Kidney (tissue), 14 donors: ENCODE measurements around the gene ECM1. TPM values are rescaled to one million over a fixed set of nuclear protein-coding genes. Genes with fewer than 3 reads are reported as not detected.
A peak's percentile ranks its signal among the peaks of the same experiment; 100 is the strongest.

ENCODE experiments used
- DNase-seq, 5 donors: peaks; one replicate each; pipeline ENCODE4 v3.0.0-alpha.2; 2013 to 2020
- FAIRE-seq: peaks from 2 replicates; lab custom pipeline; 2012; peaks lifted over from hg19 to GRCh38; lab: Jason Lieb, UNC
- H3K27ac ChIP-seq, 2 donors: one replicate each; pipeline ENCODE4 v1.7.0; 2013; ENCODE audit warnings: low read depth in 2 of 2, low read length in 2 of 2, inconsistent platforms in 1 of 2
- H3K27me3 ChIP-seq: one replicate; pipeline ENCODE4 v1.7.1; 2013; ENCODE audit warnings: low read length, inconsistent platforms; ENCODE audit not compliant: control insufficient read depth, insufficient read depth
- H3K36me3 ChIP-seq, 3 donors: one replicate each; pipeline versions ENCODE4 v1.7.0 to v1.7.1; 2013; ENCODE audit warnings: low read length in 3 of 3, control low read depth in 1 of 3, inconsistent platforms in 1 of 3; ENCODE audit not compliant: insufficient read depth in 3 of 3, control insufficient read depth in 2 of 3
- H3K4me1 ChIP-seq, 3 donors: one replicate each; pipeline versions ENCODE4 v1.7.0 to v1.7.1; 2013; ENCODE audit warnings: low read length in 3 of 3, inconsistent platforms in 1 of 3, low read depth in 1 of 3; ENCODE audit not compliant: control insufficient read depth in 2 of 3, insufficient read depth in 2 of 3
- H3K4me3 ChIP-seq, 3 donors: one replicate each; pipeline versions ENCODE4 v1.7.0 to v1.8.1; 2013; ENCODE audit warnings: low read length in 3 of 3, control low read depth in 1 of 3, inconsistent platforms in 1 of 3
- H3K9ac ChIP-seq, 3 donors: one replicate each; pipeline versions ENCODE4 v1.7.0 to v1.7.1; 2013; ENCODE audit warnings: low read length in 3 of 3, control low read depth in 1 of 3, inconsistent platforms in 1 of 3
- H3K9me3 ChIP-seq, 3 donors: one replicate each; pipeline versions ENCODE4 v1.7.0 to v1.7.1; 2013; ENCODE audit warnings: low read length in 3 of 3, control low read depth in 1 of 3, inconsistent platforms in 1 of 3; ENCODE audit not compliant: control insufficient read depth in 2 of 3, insufficient read depth in 1 of 3
- intact Hi-C: fragments of 100-400 bp; cut with DNase I; formaldehyde crosslinking; loops from one replicate; pipeline ENCODE4 v1.11.1; 2022
- polyA plus RNA-seq: library from polyadenylated mRNA; stranded (reverse); fragments of 350-450 nt; fragmentation: Illumina TruSeq; extraction: RNeasy Lipid Tissue Mini Kit (QIAGEN cat#74804); gene quantifications from one replicate; pipeline ENCODE4 v1.2.3, GENCODE V29; 2014; ENCODE audit warnings: low read depth, low replicate concordance; ENCODE audit not compliant: insufficient read depth
- total RNA-seq: library from RNA; stranded (reverse); fragmentation: NEBNext Ultra II Directional; extraction: Animal tissue kit (Norgen Biotek cat#: 25700); gene quantifications from one replicate; pipeline ENCODE4 v1.2.1, GENCODE V29; 2021
- TF ChIP-seq, protein P1 (sequence below): IDR thresholded peaks from 3 replicates; pipeline ENCODE4 v1.5.1; 2012; ENCODE audit warnings: mild to moderate bottlenecking, moderate library complexity, borderline replicate concordance; ENCODE audit not compliant: insufficient read depth; ENCODE audit errors: extremely low read depth
- donor health status: control.
- donor health status: control.
- donor health status: control.
- donor health status: control.
- donor health status: control.
- donor health status: DM: yes; HTN: yes; CAD: no.
- donor health status: Normal renal cell carcinoma (clear cell type).

ECM1 gene
- total and polyA plus RNA-seq, 2 donors from 2014 or later, result 9.2 to 36.4 TPM

DNA sequence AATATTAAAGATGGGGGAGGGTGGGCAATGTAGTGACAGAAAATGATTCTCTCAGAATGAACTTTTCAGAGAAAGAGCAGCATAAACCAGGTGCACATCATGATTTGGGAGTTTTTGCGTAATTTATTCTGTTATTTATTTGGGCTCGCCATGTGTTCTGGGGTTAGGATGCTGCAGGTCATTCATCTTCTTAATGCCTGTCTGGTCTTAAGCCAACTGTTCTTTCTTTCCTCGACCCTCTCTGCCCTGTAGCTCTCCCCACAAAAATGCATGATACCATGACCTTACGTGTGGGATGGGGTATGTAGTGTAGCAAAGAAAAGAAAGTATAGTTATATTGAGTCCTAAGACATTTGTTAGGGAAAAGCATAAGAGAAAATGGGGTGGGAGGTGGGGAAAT, 33.0 kb upstream of the ECM1 start:
- Histone ChIP-seq H3K36me3 (peaks cover 4 to 29% (median 27%) of the 10 kb centered on the region in 3 donors), H3K9me3 (no peaks in the 10 kb centered on the region), H3K27ac (no peak overlapping the region), H3K27me3 (no peaks in the 10 kb centered on the region), H3K4me3 (no peak overlapping the region), H3K9ac (no peak overlapping the region), H3K4me1 (no peaks in the 10 kb centered on the region)
- TF ChIP-seq, protein P1, sequence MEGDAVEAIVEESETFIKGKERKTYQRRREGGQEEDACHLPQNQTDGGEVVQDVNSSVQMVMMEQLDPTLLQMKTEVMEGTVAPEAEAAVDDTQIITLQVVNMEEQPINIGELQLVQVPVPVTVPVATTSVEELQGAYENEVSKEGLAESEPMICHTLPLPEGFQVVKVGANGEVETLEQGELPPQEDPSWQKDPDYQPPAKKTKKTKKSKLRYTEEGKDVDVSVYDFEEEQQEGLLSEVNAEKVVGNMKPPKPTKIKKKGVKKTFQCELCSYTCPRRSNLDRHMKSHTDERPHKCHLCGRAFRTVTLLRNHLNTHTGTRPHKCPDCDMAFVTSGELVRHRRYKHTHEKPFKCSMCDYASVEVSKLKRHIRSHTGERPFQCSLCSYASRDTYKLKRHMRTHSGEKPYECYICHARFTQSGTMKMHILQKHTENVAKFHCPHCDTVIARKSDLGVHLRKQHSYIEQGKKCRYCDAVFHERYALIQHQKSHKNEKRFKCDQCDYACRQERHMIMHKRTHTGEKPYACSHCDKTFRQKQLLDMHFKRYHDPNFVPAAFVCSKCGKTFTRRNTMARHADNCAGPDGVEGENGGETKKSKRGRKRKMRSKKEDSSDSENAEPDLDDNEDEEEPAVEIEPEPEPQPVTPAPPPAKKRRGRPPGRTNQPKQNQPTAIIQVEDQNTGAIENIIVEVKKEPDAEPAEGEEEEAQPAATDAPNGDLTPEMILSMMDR, result no peak
- FAIRE-seq, result no peak
- intact Hi-C loops, result no loop called here
- peak in 1 of 5 donors; percentile 19 for DNase-seq

DNA sequence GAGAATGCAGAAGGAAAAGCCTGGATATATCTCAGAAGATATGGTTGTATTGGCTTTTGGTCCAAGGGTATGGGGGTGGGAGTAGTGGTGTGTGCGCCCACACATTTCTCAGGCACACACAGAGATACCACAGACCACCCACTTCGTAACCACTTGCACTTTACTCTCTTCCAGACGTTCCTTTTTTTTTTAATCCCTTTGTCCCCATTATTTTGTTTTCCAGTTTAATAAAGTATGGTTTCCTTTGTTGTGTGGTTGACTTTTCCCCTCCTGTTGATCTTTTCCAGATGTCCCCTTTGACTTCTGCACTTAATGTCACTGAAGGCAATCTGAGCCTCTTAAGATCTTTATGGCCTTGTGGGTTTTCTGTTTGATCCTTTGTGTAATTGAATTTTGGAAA, 31.2 kb upstream of the ECM1 start:
- TF ChIP-seq, protein P1, result no peak
- Histone ChIP-seq H3K27ac (no peak overlapping the region), H3K36me3 (peaks cover 0 to 15% (median 14%) of the 10 kb centered on the region in 3 donors), H3K4me3 (no peak overlapping the region), H3K4me1 (no peaks in the 10 kb centered on the region), H3K27me3 (no peaks in the 10 kb centered on the region), H3K9me3 (no peaks in the 10 kb centered on the region), H3K9ac (no peak overlapping the region)
- FAIRE-seq, result no peak
- intact Hi-C loops, result no loop called here
- DNase-seq, result peak in 2 of 5 donors; percentile 41 to 49

DNA sequence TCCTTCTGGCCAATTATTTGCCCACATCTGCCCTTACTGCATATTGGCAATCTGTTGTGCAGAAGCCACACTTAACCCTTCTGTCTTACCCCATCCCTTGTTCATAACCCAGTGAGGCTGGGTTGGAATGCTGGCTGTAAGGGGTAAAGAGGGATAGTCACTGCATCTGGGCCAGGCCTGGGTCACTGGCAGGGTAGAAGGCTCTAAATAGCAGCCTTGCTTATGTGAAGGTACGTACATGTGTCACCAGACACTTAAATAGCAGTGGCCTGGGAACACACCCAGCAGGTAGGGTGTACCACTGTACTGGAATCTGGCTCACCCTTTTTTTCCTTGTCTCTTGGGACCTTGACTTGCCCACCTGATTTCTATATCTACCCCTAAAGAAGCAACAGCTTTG, 30.6 kb upstream of the ECM1 start:
- intact Hi-C loops, result no loop called here
- Histone ChIP-seq H3K27ac (no peak overlapping the region), H3K9me3 (no peaks in the 10 kb centered on the region), H3K27me3 (no peaks in the 10 kb centered on the region), H3K4me1 (no peaks in the 10 kb centered on the region), H3K4me3 (no peak overlapping the region), H3K36me3 (peaks cover 0 to 9% (median 8%) of the 10 kb centered on the region in 3 donors), H3K9ac (no peak overlapping the region)
- FAIRE-seq, result no peak
- no peak for DNase-seq
- TF ChIP-seq, protein P1, result no peak

DNA sequence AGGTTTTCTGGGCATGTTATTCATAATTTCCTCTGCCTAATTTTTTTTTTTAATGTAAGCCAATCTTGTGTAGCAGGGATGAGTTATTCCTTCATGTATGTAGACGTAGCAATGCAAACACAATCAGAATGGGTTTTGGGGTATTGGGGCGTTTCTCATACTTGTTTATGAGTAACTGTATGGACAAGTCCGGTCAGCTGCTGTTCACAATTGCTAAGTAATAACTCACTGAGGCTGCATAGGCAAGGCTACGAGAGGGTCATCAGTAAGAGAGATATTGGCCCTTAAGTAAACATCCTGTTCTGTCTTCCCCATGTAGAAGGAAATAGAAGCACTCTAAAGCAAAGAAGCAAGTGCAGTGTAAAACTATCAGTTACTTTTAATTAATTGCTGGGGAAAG, 30.2 kb upstream of the ECM1 start:
- Histone ChIP-seq H3K4me3 (no peak overlapping the region), H3K9me3 (no peaks in the 10 kb centered on the region), H3K27me3 (no peaks in the 10 kb centered on the region), H3K27ac (no peak overlapping the region), H3K9ac (no peak overlapping the region), H3K4me1 (no peaks in the 10 kb centered on the region), H3K36me3 (peaks cover 0 to 6% (median 5%) of the 10 kb centered on the region in 3 donors)
- FAIRE-seq (no peak), DNase-seq (peak in 1 of 5 donors; percentile 23)
- intact Hi-C loops, result no loop called here
- TF ChIP-seq, protein P1, result no peak
